ENCODE results near the gene OSBPL8.

DNA sequence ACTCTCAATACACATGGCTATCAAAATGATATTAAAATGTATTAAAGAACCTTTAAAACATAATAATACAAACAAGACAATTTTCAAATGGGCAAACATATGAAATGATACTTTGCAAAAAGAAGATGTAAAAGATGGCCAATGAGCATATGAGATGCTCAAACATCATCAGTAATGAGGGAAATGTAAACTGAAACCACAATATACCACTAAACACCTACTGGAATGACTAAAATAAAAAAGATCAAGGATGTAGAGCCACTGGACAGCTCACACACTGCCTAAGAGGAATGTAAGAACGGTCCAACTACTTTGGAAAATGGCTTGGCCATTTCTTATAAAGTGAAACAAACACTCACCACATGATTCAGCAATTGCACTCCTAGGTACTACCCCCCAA lies 114.1 kb downstream of the OSBPL8 start:
- TF ChIP-seq CTCF (IDR thresholded peaks at IDR 0.05) (no peak), POLR2A (IDR thresholded peaks at IDR 0.05) (no peak)

Measured in lower leg skin (tissue), 3 donors.